ENCODE data around the gene EEF1A1.
"Not testable (repeated sequence)": the region's sequence is repeated elsewhere in the genome, so short reads cannot be mapped to it uniquely, and the experiment has no call there.

Gene EEF1A1

GRCh38 chr6:73520688-73521350, at the start of gene EEF1A1:
EEF1A1 (minus strand) TSS chr6:73521032; CDS start chr6:73520026, 1,006 bp downstream.
- DNase-seq, result peak; percentile 99

GRCh38 chr6:73569121-73569520, 48.3 kb upstream of the EEF1A1 start:
- no peak for DNase-seq

DNA sequence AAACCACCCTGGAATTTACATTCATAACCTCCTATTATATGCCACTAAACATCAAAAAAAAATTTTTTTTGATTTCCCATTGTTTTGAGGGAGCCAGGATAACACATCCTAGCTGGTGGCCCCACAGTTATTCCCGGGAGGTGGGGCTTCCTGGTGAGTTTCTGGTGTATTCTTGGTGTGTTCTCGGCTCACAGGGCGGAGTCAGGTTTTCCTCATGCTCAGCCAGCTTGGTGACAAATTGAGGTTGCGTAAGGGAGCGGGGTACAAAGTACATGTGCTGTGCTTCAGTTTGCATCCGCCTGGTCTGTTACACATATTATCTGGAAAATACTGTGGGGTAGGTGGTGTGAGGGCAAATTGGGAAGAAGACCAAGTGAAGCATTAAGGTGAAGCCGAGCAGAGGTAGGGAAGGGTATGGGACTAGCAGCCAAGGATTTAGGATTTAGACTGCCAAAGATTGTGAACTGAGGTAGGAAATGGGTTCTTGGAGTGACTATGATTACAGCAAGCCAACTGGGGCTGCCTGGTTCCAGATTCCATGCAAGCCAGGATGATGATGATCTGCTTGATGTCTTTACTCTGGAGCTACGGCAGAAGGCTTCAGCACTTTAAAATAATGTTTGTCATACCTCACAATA, 46.2 kb upstream of the EEF1A1 start:
- no peak for DNase-seq

DNA sequence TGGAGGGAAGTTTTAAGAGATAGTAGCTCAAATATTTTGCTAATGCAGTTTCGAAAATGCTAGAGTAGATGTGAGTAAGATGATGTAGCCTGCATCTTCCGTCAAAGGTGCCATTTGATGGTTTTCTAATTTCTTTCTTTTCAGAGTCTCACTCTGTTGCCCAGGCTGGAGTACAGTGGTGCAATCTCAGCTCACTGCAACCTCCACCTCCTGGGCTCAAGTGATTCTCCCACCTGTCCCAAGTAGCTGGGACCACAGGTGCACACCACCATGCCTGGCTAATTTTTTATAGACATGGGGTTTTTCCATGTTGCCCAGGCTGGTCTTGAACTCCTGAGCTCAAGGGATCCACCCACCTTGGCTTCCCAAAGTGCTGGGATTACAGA, 45.6 kb upstream of the EEF1A1 start:
- DNase-seq, result not testable (repeated sequence)

- DNase-seq, result no peak
These were observed 45.1 kb upstream of the EEF1A1 start for GRCh38 chr6:73565767-73566485.

GRCh38 chr6:73564578-73565345, 43.9 kb upstream of the EEF1A1 start:
- no peak for DNase-seq

DNA sequence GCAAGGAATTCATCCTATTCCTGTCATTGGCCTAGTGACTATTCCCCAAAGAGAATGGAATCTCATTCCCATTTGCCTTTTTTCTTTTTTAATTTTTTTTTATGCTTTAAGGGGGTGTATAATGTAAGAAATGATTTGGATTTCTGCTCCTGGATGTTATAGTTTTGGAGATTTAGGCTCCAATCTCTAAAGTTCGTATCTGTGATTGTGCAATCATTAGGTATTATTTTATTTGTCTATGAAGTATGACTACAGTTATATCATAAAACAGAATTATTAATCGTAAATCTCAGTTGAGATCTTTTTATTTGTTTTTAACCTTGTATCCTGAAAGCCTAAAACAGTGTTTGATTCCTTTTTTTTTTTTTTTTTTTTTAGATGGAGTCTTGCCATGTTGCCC, 41.7 kb upstream of the EEF1A1 start:
- DNase-seq, result no peak

DNA sequence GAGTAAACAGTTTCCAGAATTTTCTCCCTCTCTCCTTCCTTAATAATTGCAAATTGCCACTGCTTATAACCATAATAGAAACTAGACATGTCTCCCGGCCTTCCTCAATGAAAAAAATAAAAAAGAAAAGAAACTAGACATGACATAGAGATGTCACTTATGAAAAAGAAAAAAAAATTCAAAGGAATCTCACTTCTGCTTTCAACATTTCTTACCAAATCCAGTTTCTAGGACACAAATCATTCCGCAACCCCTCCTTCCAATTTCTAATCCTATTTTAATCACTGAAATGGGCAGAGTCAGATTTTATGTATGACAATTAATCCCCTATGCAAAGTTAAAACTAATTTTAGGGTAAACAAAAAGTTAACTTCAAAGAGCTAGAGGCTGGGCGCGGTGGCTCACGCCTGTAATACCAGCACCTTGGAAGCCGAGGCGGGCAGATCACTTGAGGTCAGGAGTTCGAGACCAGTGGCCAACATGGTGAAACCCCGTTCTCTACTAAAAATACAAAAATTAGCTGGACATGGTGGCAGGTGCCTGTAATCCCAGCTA, 40.1 kb upstream of the EEF1A1 start:
- no peak for DNase-seq

- DNase-seq, result no peak
These were observed 39.4 kb upstream of the EEF1A1 start for GRCh38 chr6:73560182-73560732.

GRCh38 chr6:73559399-73559794, 38.6 kb upstream of the EEF1A1 start:
- DNase-seq, result not testable (repeated sequence)

GRCh38 chr6:73558624-73559398, 38.0 kb upstream of the EEF1A1 start:
- no peak for DNase-seq

GRCh38 chr6:73556836-73557235, 36.0 kb upstream of the EEF1A1 start:
- no peak for DNase-seq

- not testable (repeated sequence) for DNase-seq
These were observed 34.6 kb upstream of the EEF1A1 start for GRCh38 chr6:73555380-73555949.

GRCh38 chr6:73551115-73551514, 30.3 kb upstream of the EEF1A1 start:
- not testable (repeated sequence) for DNase-seq

- no peak for DNase-seq
These were observed 27.9 kb upstream of the EEF1A1 start for GRCh38 chr6:73548458-73549446.

- no peak for DNase-seq
These were observed 26.2 kb upstream of the EEF1A1 start for GRCh38 chr6:73547036-73547435.

GRCh38 chr6:73542891-73543290, 22.1 kb upstream of the EEF1A1 start:
- no peak for DNase-seq

- not testable (repeated sequence) for DNase-seq
These were observed 21.6 kb upstream of the EEF1A1 start for GRCh38 chr6:73542481-73542880.

DNA sequence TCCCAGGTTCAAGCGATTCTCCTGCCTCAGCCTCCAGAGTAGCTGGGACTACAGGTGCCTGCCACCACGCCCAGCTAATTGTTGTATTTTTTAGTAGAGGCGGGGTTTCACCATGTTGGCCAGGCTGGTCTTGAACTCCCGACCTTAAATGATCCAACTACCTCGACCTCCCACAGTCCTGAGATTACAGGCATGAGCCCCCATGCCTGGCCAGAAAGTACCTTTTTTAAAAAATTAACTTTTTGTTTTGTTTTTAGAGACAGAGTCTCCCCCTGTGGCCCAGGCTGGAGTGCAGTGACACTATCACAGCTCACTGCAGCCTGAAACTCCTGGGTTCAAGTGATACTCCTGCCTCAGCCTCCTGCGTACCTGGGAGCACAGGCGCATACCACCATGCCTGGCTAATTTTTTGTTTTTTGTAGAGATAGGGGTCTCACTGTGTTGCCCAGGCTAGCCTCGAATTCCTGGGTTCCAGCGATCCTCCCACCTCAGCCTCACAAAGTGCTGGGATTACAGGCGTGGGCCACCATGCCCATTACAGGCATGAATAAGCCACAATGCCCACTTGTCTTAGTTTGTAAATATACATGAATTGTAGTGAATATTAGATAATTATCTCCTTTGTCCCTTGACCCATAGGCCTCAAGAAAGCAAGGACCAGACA, 17.4 kb upstream of the EEF1A1 start:
- no peak for DNase-seq

GRCh38 chr6:73537677-73538076, 16.8 kb upstream of the EEF1A1 start:
- DNase-seq, result no peak

Measured in NCI-H345 (cell line).